Spleen (tissue), 11 donors: ENCODE results near the gene ACTR3. TPM values are rescaled to one million over a fixed set of nuclear protein-coding genes. Genes with fewer than 3 reads are reported as not detected.

Experiments used
- DNase-seq: peaks from one replicate; pipeline ENCODE4 v3.0.0-alpha.2; 2020
- H3K27ac ChIP-seq, 8 donors: fragments of 200-600 bp; sonication (generic) in 7 of 8; 1 replicate in 4 of 8; 2 replicates in 4 of 8; pipeline versions ENCODE4 v1.5.0 to v1.8.0; 2016 to 2021; ENCODE audit warnings: inconsistent platforms in 4 of 8, mild to moderate bottlenecking in 4 of 8, moderate library complexity in 1 of 8
- H3K27me3 ChIP-seq, 7 donors: fragments of 200-600 bp; sonication (generic) in 6 of 7; replicated peaks in 1 of 7; 1 replicate in 4 of 7; 2 replicates in 3 of 7; pipeline versions ENCODE4 v1.5.0 to v1.8.0; 2016 to 2021; ENCODE audit warnings: inconsistent platforms in 3 of 7, mild to moderate bottlenecking in 1 of 7
- H3K36me3 ChIP-seq, 6 donors: fragments of 200-600 bp; sonication (generic) in 5 of 6; 1 replicate in 4 of 6; 2 replicates in 2 of 6; pipeline versions ENCODE4 v1.5.0 to v1.8.0; 2016 to 2021; ENCODE audit warnings: inconsistent platforms in 2 of 6
- H3K4me1 ChIP-seq, 6 donors: fragments of 200-600 bp; sonication (generic) in 5 of 6; 1 replicate in 3 of 6; 2 replicates in 3 of 6; pipeline versions ENCODE4 v1.5.0 to v1.8.0; 2016 to 2021; ENCODE audit warnings: inconsistent platforms in 3 of 6
- H3K4me3 ChIP-seq, 8 donors: fragments of 200-600 bp; sonication (generic) in 7 of 8; 1 replicate in 4 of 8; 2 replicates in 4 of 8; pipeline versions ENCODE4 v1.5.0 to v1.8.0; 2016 to 2021; ENCODE audit warnings: inconsistent platforms in 4 of 8, mild to moderate bottlenecking in 4 of 8, moderate library complexity in 2 of 8
- H3K9me3 ChIP-seq, 8 donors: fragments of 200-600 bp; sonication (generic) in 7 of 8; 1 replicate in 4 of 8; 2 replicates in 4 of 8; pipeline versions ENCODE4 v1.5.0 to v1.8.0; 2016 to 2021; ENCODE audit warnings: inconsistent platforms in 4 of 8
- CTCF ChIP-seq, 11 experiments: fragments of 200-600 bp in 7 of 11; fragments of 450-650 bp in 4 of 11; sonication (generic) in 4 of 11; IDR thresholded peaks in 8 of 11; conservative IDR thresholded peaks in 3 of 11; 1 replicate in 7 of 11; 2 replicates in 4 of 11; pipeline versions ENCODE4 v1.4.0 to v1.8.0; 2016 to 2021; ENCODE audit warnings: antibody characterized with exemption in 11 of 11, inconsistent platforms in 4 of 11, mild to moderate bottlenecking in 1 of 11
- POLR2A ChIP-seq, 3 donors: fragments of 450-650 bp; IDR thresholded peaks; one replicate each; pipeline ENCODE4 v1.5.1; 2017; ENCODE audit warnings: antibody characterized with exemption in 3 of 3, mild to moderate bottlenecking in 1 of 3
- POLR2AphosphoS5 ChIP-seq, 3 donors: sonication (generic); formaldehyde crosslinking; IDR thresholded peaks; one replicate each; pipeline ENCODE4 v1.5.1; 2017; ENCODE audit warnings: antibody characterized with exemption in 3 of 3
- WGBS, 5 donors: extraction: QIAGEN DNeasy Blood & Tissue Kit in 3 of 5; methylation state at CpG; one replicate each; pipeline versions ENCODE4 v1.1.5 to v1.1.7; 2013 to 2018; 5-methylcytosine and 5-hydroxymethylcytosine counted together
- intact Hi-C: fragments of 100-400 bp; cut with DNase I; formaldehyde crosslinking; loops from one replicate; pipeline ENCODE4 v1.15.0; 2023; ENCODE audit warnings: low total_unique reads
- polyA plus RNA-seq, 3 donors: library from polyadenylated mRNA; stranded (reverse); fragments of 200-250 nt; gene quantifications; one replicate each; pipeline ENCODE4 v1.2.1, GENCODE V29; 2013
- total RNA-seq, 7 donors: library from RNA; depleted of rRNA in 3 of 7; stranded (reverse); fragments of >200 nt in 3 of 7; fragmentation: NEBNext Ultra II Directional in 4 of 7; extraction: Animal tissue kit (Norgen Biotek cat#: 25700) in 4 of 7; gene quantifications; one replicate each; pipeline versions ENCODE4 v1.1.0 to v1.2.1, GENCODE V29; 2016 to 2021
- donor health status: healthy with polysubstance abuse.
- donor health status: DM: no; HTN: no; CAD: no; lungs with moderate emphysema.
- donor health status: DM: no; HTN: no; CAD: no.
- donor health status: Bipolar disorder and iron deficiency.
- donor health status: healthy.
- donor health status: DM: no; HTN: no; CAD: no.
- donor health status: DM: yes; HTN: yes; CAD: no.

ACTR3 gene
- total and polyA plus RNA-seq, 10 donors, result 75.5 to 488 (median 221) TPM

- Histone ChIP-seq H3K9me3 (no peaks in the 10 kb centered on the region), H3K27me3 (no peaks in the 10 kb centered on the region), H3K4me3 (no peak overlapping the region), H3K4me1 (peaks cover 6 to 30% (median 17%) of the 10 kb centered on the region in 6 donors), H3K27ac (peak overlapping the region in 5 of 8 donors; percentile 5 to 67 (median 55)), H3K36me3 (peaks cover 0 to 49% (median 4%) of the 10 kb centered on the region in 6 donors)
- 77 to 82% (median 79%) methylated on average over 5 of the region's 5 CpGs for WGBS, 5 donors
- TF ChIP-seq POLR2A (IDR thresholded peaks at IDR 0.05), result no peak
- intact Hi-C loops, result no loop called here
- DNase-seq, result no peak
These were observed 76.3 kb downstream of the ACTR3 start for GRCh38 chr2:113966171-113966570.

GRCh38 chr2:113966832-113967231, 76.9 kb downstream of the ACTR3 start:
- 14 to 28% (median 20%) methylated on average over 5 of the region's 5 CpGs for WGBS, 5 donors
- Histone ChIP-seq H3K4me1 (peaks cover 6 to 30% (median 18%) of the 10 kb centered on the region in 6 donors), H3K9me3 (no peaks in the 10 kb centered on the region), H3K27ac (peak overlapping the region in 7 of 8 donors; percentile 5 to 67 (median 55)), H3K36me3 (peaks cover 0 to 49% (median under 1%) of the 10 kb centered on the region in 6 donors), H3K27me3 (no peaks in the 10 kb centered on the region), H3K4me3 (no peak overlapping the region)
- no peak for DNase-seq
- intact Hi-C loops, result no loop called here
- TF ChIP-seq CTCF (IDR thresholded peaks at IDR 0.05 in 8 of 11, conservative IDR thresholded peaks at IDR 0.05 in 3 of 11) (no peak), POLR2AphosphoS5 (IDR thresholded peaks at IDR 0.05) (no peak), POLR2A (IDR thresholded peaks at IDR 0.05) (no peak)

GRCh38 chr2:113967272-113967671, 77.4 kb downstream of the ACTR3 start:
- TF ChIP-seq CTCF (IDR thresholded peaks at IDR 0.05 in 8 of 11, conservative IDR thresholded peaks at IDR 0.05 in 3 of 11), result no peak
- no peak for TF ChIP-seq POLR2AphosphoS5 (IDR thresholded peaks at IDR 0.05)
- TF ChIP-seq POLR2A (IDR thresholded peaks at IDR 0.05), result no peak
- WGBS, 5 donors, result 92 to 98% (median 97%) methylated on average over 1 of the region's 1 CpG
- H3K27ac ChIP-seq, result peak overlapping the region in 7 of 8 donors; percentile 5 to 67 (median 55)
- H3K27me3 ChIP-seq, result no peaks in the 10 kb centered on the region
- H3K9me3 ChIP-seq, result no peaks in the 10 kb centered on the region
- DNase-seq, result no peak
- H3K4me1 ChIP-seq, result peaks cover 6 to 30% (median 18%) of the 10 kb centered on the region in 6 donors
- H3K36me3 ChIP-seq, result peaks cover 0 to 49% (median 0%) of the 10 kb centered on the region in 6 donors
- intact Hi-C loops, result no loop called here
- no peak overlapping the region for H3K4me3 ChIP-seq

- Histone ChIP-seq H3K36me3 (peaks cover 0 to 85% (median 0%) of the 10 kb centered on the region in 6 donors), H3K4me3 (no peak overlapping the region), H3K4me1 (peaks cover 0 to 11% (median 0%) of the 10 kb centered on the region in 6 donors), H3K27me3 (no peaks in the 10 kb centered on the region), H3K9me3 (no peaks in the 10 kb centered on the region), H3K27ac (no peak overlapping the region)
- intact Hi-C loops, result no loop called here
- 85 to 91% (median 86%) methylated on average over 3 of the region's 3 CpGs for WGBS, 5 donors
- no peak for TF ChIP-seq CTCF (IDR thresholded peaks at IDR 0.05 in 8 of 11, conservative IDR thresholded peaks at IDR 0.05 in 3 of 11)
- no peak for DNase-seq
These were observed 82.9 kb downstream of the ACTR3 start for GRCh38 chr2:113972766-113973165.

GRCh38 chr2:113973810-113974209, 83.9 kb downstream of the ACTR3 start:
- Histone ChIP-seq H3K4me3 (no peak overlapping the region), H3K27ac (no peak overlapping the region), H3K9me3 (no peaks in the 10 kb centered on the region), H3K36me3 (peaks cover 0 to 87% (median 0%) of the 10 kb centered on the region in 6 donors), H3K27me3 (no peaks in the 10 kb centered on the region), H3K4me1 (peaks cover 0 to 9% (median 0%) of the 10 kb centered on the region in 6 donors)
- intact Hi-C loops, result no loop called here
- WGBS, 5 donors, result 77 to 89% (median 87%) methylated on average over 3 to 4 of the region's 4 CpGs
- TF ChIP-seq POLR2A (IDR thresholded peaks at IDR 0.05), result no peak
- no peak for TF ChIP-seq POLR2AphosphoS5 (IDR thresholded peaks at IDR 0.05)
- TF ChIP-seq CTCF (IDR thresholded peaks at IDR 0.05 in 8 of 11, conservative IDR thresholded peaks at IDR 0.05 in 3 of 11), result no peak
- no peak for DNase-seq
